MM.1S (cell line): ENCODE measurements around the gene STX8.

ENCODE experiments used
- CTCF ChIP-seq: fragments of 300-600 bp; sonication (generic); IDR thresholded peaks from 2 replicates; pipeline ENCODE4 v1.5.1; 2016; ENCODE audit warnings: antibody characterized with exemption, low read length, mixed read lengths
- EZH2 ChIP-seq: fragments of 300-600 bp; sonication (generic); optimal IDR thresholded peaks from 2 replicates; pipeline ENCODE3; 2017; ENCODE audit warnings: low read depth, mild to moderate bottlenecking, antibody characterized with exemption, low read length, mixed read lengths
- EZH2phosphoT487 ChIP-seq: fragments of 300-600 bp; sonication (generic); IDR thresholded peaks from 2 replicates; pipeline ENCODE4 v1.6.1; 2018; ENCODE audit warnings: antibody characterized with exemption, low read length

- no peak for TF ChIP-seq CTCF
- no peak for TF ChIP-seq EZH2
- no peak for TF ChIP-seq EZH2phosphoT487
These were observed 347.7 kb downstream of the STX8 start for GRCh38 chr17:9227819-9228407.
